Gastrocnemius medialis (tissue), 4 donors: ENCODE measurements around the gene KCNC1. TPM values are rescaled to one million over a fixed set of nuclear protein-coding genes. Genes with fewer than 3 reads are reported as not detected.

Experiments
- ATAC-seq, 2 donors: fragments of 150-250 bp; one replicate each; pipeline ENCODE4 v1.9.1; 2016
- DNase-seq, 2 donors: peaks; one replicate each; pipeline ENCODE4 v3.0.0-alpha.2; 2019
- H3K27ac ChIP-seq, 4 donors: fragments of 200-600 bp; sonication (generic); 1 replicate in 1 of 4; 2 replicates in 3 of 4; pipeline ENCODE4 v1.5.1; 2016 to 2018; ENCODE audit warnings: mild to moderate bottlenecking in 2 of 4, moderate library complexity in 1 of 4
- H3K27me3 ChIP-seq, 3 donors: fragments of 200-600 bp; sonication (generic) in 2 of 3; 1 replicate in 1 of 3; 2 replicates in 2 of 3; pipeline versions ENCODE4 v1.5.1 to v1.6.0; 2016 to 2019; ENCODE audit warnings: mild to moderate bottlenecking in 1 of 3, moderate library complexity in 1 of 3
- H3K36me3 ChIP-seq, 2 donors: fragments of 200-600 bp; sonication (generic) in 1 of 2; one replicate each; pipeline ENCODE4 v1.5.1; 2017 to 2018
- H3K4me1 ChIP-seq, 2 donors: fragments of 200-600 bp; sonication (generic) in 1 of 2; one replicate each; pipeline ENCODE4 v1.5.1; 2016 to 2017; ENCODE audit warnings: mild to moderate bottlenecking in 2 of 2
- H3K4me3 ChIP-seq, 4 donors: fragments of 200-600 bp; sonication (generic) in 3 of 4; 1 replicate in 1 of 4; 2 replicates in 3 of 4; pipeline ENCODE4 v1.5.1; 2016 to 2019; ENCODE audit warnings: mild to moderate bottlenecking in 2 of 4
- H3K9me3 ChIP-seq, 3 donors: fragments of 200-600 bp; sonication (generic) in 2 of 3; 1 replicate in 1 of 3; 2 replicates in 2 of 3; pipeline ENCODE4 v1.5.1; 2016 to 2019
- POLR2A ChIP-seq, 2 donors: fragments of 450-650 bp; IDR thresholded peaks; one replicate each; pipeline ENCODE4 v1.6.1; 2017; ENCODE audit warnings: antibody characterized with exemption in 2 of 2, mild to moderate bottlenecking in 2 of 2, moderate library complexity in 2 of 2
- in situ Hi-C, 4 donors: fragments of 200-750 bp; cut with MboI; loops; one replicate each; pipeline versions ENCODE4 v1.15.0 to v1.8.0; 2017; ENCODE audit warnings: low sequenced_read_pairs in 4 of 4
- intact Hi-C: fragments of 100-400 bp; cut with DNase I; formaldehyde crosslinking; loops from one replicate; pipeline ENCODE4 v1.15.1; 2023; ENCODE audit warnings: low total_unique reads
- total RNA-seq, 4 donors: library from RNA; depleted of rRNA; stranded (reverse); fragments of >200 nt; gene quantifications; one replicate each; pipeline versions ENCODE4 v1.1.0 to v1.2.3, GENCODE V29; 2016
- TF ChIP-seq, protein P1 (sequence below), 5 experiments: fragments of 450-650 bp in 3 of 5; fragments of 200-600 bp in 2 of 5; sonication (generic) in 2 of 5; IDR thresholded peaks in 4 of 5; conservative IDR thresholded peaks in 1 of 5; 1 replicate in 4 of 5; 2 replicates in 1 of 5; pipeline ENCODE4 v1.5.1; 2016 to 2019; ENCODE audit warnings: antibody characterized with exemption in 5 of 5, mild to moderate bottlenecking in 3 of 5, moderate library complexity in 3 of 5

KCNC1 gene
- total RNA-seq, 4 donors from 2014 or later, result 0.03 to 0.53 (median 0.15) TPM

DNA sequence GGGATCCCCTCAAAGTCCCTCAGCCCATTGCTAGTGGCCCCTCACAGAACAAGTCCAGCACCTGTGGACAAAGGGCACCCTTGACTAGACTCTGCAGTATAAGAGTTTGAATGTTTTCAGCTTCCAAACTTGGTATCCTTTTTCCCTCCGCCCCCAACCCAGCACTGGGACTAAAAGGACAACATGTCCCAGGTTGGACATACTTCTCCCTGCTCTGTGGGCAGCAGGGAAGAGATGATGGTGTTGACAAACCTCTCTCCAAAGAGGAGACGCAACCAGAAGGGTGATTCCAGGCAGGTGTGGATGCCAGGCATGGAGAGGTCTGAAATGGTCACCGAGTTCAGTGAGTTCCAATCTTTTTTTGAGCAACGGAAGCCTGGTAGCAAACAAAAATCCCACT, 19.7 kb upstream of the KCNC1 start:
- Histone ChIP-seq H3K9me3 (no peaks in the 10 kb centered on the region), H3K27ac (peak overlapping the region; percentile 91 to 99 (median 95)), H3K36me3 (no peaks in the 10 kb centered on the region), H3K4me1 (peaks cover 40 to 43% of the 10 kb centered on the region in 2 donors), H3K4me3 (peak overlapping the region in 3 of 4 donors; percentile 0 to 43 (median 28)), H3K27me3 (no peaks in the 10 kb centered on the region)
- DNase-seq (peak; percentile 57 to 69), ATAC-seq (peak; percentile 41 to 59)
- in situ Hi-C loops, result loop anchor here in 1 of 4 donors (25.0 kb wide), 1 partner anchor 328 kb away; the partner anchor contains the start of gene KCNJ11
- intact Hi-C loops, result loop anchor here (1.0 to 10.0 kb wide), 5 partner anchors 16 to 1110 kb away; no protein-coding TSS in a partner anchor
- TF ChIP-seq, protein P1, sequence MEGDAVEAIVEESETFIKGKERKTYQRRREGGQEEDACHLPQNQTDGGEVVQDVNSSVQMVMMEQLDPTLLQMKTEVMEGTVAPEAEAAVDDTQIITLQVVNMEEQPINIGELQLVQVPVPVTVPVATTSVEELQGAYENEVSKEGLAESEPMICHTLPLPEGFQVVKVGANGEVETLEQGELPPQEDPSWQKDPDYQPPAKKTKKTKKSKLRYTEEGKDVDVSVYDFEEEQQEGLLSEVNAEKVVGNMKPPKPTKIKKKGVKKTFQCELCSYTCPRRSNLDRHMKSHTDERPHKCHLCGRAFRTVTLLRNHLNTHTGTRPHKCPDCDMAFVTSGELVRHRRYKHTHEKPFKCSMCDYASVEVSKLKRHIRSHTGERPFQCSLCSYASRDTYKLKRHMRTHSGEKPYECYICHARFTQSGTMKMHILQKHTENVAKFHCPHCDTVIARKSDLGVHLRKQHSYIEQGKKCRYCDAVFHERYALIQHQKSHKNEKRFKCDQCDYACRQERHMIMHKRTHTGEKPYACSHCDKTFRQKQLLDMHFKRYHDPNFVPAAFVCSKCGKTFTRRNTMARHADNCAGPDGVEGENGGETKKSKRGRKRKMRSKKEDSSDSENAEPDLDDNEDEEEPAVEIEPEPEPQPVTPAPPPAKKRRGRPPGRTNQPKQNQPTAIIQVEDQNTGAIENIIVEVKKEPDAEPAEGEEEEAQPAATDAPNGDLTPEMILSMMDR (IDR thresholded peaks at IDR 0.05 in 4 of 5, conservative IDR thresholded peaks at IDR 0.05 in 1 of 5), result no peak
- no peak for TF ChIP-seq POLR2A (IDR thresholded peaks at IDR 0.05)

DNA sequence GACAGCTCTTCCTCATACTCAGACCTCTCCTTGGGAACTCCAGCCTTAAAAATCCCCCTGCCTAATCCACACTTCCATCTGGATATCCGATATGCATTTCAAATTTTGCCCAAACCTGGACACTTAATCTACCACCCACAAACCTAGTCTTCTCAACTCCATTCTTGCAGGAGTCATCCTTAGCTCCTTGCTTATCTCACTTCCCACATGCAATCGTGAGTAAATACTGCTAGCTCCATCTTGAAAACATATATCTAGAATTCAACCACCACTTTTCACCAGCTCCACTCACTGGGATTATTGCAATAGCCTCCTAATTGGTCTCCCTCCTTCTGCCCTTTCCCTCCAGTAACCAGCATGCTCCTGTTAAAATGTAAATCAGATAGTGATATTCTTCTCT, 17.8 kb upstream of the KCNC1 start:
- Histone ChIP-seq H3K4me1 (peaks cover 42 to 48% of the 10 kb centered on the region in 2 donors), H3K9me3 (no peaks in the 10 kb centered on the region), H3K4me3 (no peak overlapping the region), H3K36me3 (no peaks in the 10 kb centered on the region), H3K27me3 (no peaks in the 10 kb centered on the region), H3K27ac (peak overlapping the region in 3 of 4 donors; percentile 92 to 99 (median 98))
- ATAC-seq (no peak), DNase-seq (no peak)
- in situ Hi-C loops, result loop anchor here in 1 of 4 donors (25.0 kb wide), 1 partner anchor 330 kb away; the partner anchor contains the start of gene KCNJ11
- TF ChIP-seq, protein P1 (IDR thresholded peaks at IDR 0.05 in 4 of 5, conservative IDR thresholded peaks at IDR 0.05 in 1 of 5), result no peak
- TF ChIP-seq POLR2A (IDR thresholded peaks at IDR 0.05), result no peak
- intact Hi-C loops, result loop anchor here (5.0 to 10.0 kb wide), 2 partner anchors 300 to 1112 kb away; no protein-coding TSS in a partner anchor

DNA sequence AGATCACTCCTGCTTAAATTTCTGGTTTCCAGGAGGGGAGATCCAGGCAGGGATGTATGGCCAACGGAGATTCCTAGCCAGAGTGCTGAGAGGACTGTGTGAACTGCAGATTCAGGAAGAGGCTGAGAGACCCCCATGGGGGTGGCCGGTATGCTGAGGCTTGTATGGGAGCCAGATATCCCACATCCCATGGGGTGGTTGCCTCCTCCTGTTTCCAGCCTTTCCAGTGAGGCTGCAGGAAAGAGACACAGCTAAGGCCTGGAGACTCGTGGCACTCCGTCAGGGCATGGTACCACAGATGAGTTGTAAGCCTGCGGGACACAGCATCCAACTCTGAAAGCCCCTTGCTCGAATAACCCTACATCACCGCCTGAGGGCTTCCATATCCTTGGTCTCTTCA, 16.6 kb upstream of the KCNC1 start:
- intact Hi-C loops, result loop anchor here (2.0 to 10.0 kb wide), 4 partner anchors 79 to 1113 kb away; no protein-coding TSS in a partner anchor
- no peaks in the 10 kb centered on the region for H3K27me3 ChIP-seq
- DNase-seq (no peak), ATAC-seq (no peak)
- H3K27ac ChIP-seq, result peak overlapping the region; percentile 93 to 99 (median 96)
- H3K4me3 ChIP-seq, result peak overlapping the region in 2 of 4 donors; percentile 61 to 69
- peaks cover 31 to 41% of the 10 kb centered on the region in 2 donors for H3K4me1 ChIP-seq
- TF ChIP-seq, protein P1 (IDR thresholded peaks at IDR 0.05 in 4 of 5, conservative IDR thresholded peaks at IDR 0.05 in 1 of 5), result no peak
- no peak for TF ChIP-seq POLR2A (IDR thresholded peaks at IDR 0.05)
- in situ Hi-C loops, result loop anchor here in 1 of 4 donors (25.0 kb wide), 1 partner anchor 331 kb away; the partner anchor contains the start of gene KCNJ11
- H3K36me3 ChIP-seq, result no peaks in the 10 kb centered on the region
- H3K9me3 ChIP-seq, result no peaks in the 10 kb centered on the region

DNA sequence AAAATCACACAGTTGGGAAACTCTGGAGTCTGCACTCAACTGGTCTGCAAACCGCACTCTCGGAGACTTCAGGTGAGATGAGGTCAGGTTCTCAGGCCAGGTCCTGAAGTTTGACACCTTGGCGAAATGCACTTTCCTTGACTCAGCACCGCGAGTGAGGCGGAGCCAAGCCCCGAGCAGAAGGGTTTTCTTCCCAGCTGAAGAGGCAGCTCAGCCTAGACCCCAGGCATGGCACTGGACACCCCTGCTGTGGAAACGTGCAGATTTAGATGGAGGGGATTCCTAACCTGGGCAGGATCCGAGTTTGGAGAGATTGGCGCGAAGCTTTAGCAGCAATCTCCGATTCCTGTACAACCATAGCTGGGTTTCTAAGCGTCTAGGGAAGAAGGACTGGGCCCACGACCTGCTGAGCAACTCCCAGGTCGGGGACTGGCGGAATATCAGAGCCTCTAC, 16.0 kb upstream of the KCNC1 start:
- no peaks in the 10 kb centered on the region for H3K9me3 ChIP-seq
- H3K36me3 ChIP-seq, result no peaks in the 10 kb centered on the region
- DNase-seq (peak; percentile 32 to 81), ATAC-seq (peak in 1 of 2 donors; percentile 24)
- TF ChIP-seq POLR2A (IDR thresholded peaks at IDR 0.05), result no peak
- TF ChIP-seq, protein P1 (IDR thresholded peaks at IDR 0.05 in 4 of 5, conservative IDR thresholded peaks at IDR 0.05 in 1 of 5), result no peak
- in situ Hi-C loops, result loop anchor here in 1 of 4 donors (25.0 kb wide), 1 partner anchor 331 kb away; the partner anchor contains the start of gene KCNJ11
- H3K27me3 ChIP-seq, result no peaks in the 10 kb centered on the region
- H3K4me3 ChIP-seq, result peak overlapping the region; percentile 61 to 69 (median 65)
- intact Hi-C loops, result loop anchor here (2.0 to 10.0 kb wide), 4 partner anchors 78 to 1114 kb away; no protein-coding TSS in a partner anchor
- peak overlapping the region; percentile 93 to 99 (median 96) for H3K27ac ChIP-seq
- peaks cover 28 to 38% of the 10 kb centered on the region in 2 donors for H3K4me1 ChIP-seq
